ENCODE results near the gene TMCO4. TPM values are rescaled to one million over a fixed set of nuclear protein-coding genes. Genes with fewer than 3 reads are reported as not detected.

Gene TMCO4
- total RNA-seq, 1 donor from 2014 or later, result 12.1 TPM

DNA sequence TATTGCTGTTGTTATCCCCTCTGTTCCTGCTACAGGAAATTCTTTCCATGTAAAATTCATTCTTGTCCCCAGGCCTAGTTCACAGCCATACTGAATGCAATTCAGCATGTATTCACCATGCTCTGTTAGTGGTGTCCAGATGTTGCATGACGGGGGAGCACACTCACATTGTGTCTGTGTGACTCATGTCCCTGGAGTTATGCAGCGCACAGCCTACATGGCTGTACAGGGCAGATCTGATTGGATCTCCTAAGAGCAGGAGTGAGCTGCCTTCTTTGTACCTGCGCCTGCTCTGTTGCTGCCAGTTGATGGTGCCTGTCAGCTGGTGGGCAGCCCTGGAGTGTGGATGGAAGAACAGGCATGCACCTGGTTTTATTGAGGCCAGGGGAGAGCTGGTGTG lies 117.5 kb downstream of the TMCO4 start:
- intact Hi-C loops (cut with micrococcal nuclease), result no loop called here
- H3K27ac Mint-ChIP-seq, result no peak overlapping the region
- peaks cover under 1% of the 10 kb centered on the region for H3K9me3 Mint-ChIP-seq
- no peak overlapping the region for H3K4me3 Mint-ChIP-seq
- peaks cover 2% of the 10 kb centered on the region for H3K27me3 Mint-ChIP-seq
- no peaks in the 10 kb centered on the region for H3K36me3 Mint-ChIP-seq (ENCODE audit: low read depth)
- no peak for DNase-seq
- no peaks in the 10 kb centered on the region for H3K4me1 Mint-ChIP-seq

GRCh38 chr1:19680644-19681043 lies 119.1 kb downstream of the TMCO4 start:
- H3K9me3 Mint-ChIP-seq, result no peaks in the 10 kb centered on the region
- no peak for DNase-seq
- H3K36me3 Mint-ChIP-seq (ENCODE audit: low read depth), result no peaks in the 10 kb centered on the region
- H3K27me3 Mint-ChIP-seq, result peaks cover 3% of the 10 kb centered on the region
- intact Hi-C loops (cut with micrococcal nuclease), result no loop called here
- no peak overlapping the region for H3K4me3 Mint-ChIP-seq
- H3K27ac Mint-ChIP-seq, result no peak overlapping the region
- no peaks in the 10 kb centered on the region for H3K4me1 Mint-ChIP-seq

DNA sequence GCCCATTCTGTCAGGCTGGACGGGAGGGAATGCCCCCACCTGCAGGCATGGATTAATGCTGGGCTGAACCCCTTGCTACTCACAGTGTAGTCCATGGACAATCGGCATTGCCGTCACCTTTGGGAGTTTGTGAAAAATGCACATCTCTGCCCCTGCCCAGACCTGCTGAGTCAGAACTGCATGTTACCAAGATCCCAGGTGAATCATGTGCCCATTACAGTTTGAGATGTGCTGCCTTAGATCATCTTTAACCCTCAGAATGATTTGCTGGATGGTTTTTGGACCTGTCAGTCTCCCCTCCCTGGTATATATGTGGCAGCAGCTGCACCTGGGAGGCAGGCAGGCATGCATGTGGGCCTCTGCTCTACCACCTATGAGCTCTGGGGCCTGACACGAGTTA lies 120.0 kb downstream of the TMCO4 start:
- Mint-ChIP-seq H3K4me1 (no peaks in the 10 kb centered on the region), H3K27ac (no peak overlapping the region), H3K36me3 (ENCODE audit: low read depth) (no peaks in the 10 kb centered on the region), H3K9me3 (no peaks in the 10 kb centered on the region), H3K27me3 (peaks cover 6% of the 10 kb centered on the region), H3K4me3 (no peak overlapping the region)
- intact Hi-C loops (cut with micrococcal nuclease), result no loop called here
- no peak for DNase-seq

DNA sequence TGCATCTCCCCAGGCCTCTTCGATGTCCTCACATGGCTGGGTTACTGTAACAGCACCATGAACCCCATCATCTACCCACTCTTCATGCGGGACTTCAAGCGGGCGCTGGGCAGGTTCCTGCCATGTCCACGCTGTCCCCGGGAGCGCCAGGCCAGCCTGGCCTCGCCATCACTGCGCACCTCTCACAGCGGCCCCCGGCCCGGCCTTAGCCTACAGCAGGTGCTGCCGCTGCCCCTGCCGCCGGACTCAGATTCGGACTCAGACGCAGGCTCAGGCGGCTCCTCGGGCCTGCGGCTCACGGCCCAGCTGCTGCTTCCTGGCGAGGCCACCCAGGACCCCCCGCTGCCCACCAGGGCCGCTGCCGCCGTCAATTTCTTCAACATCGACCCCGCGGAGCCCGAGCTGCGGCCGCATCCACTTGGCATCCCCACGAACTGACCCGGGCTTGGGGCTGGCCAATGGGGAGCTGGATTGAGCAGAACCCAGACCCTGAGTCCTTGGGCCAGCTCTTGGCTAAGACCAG lies 120.7 kb downstream of the TMCO4 start:
- Mint-ChIP-seq H3K27ac (no peak overlapping the region), H3K27me3 (peaks cover 8% of the 10 kb centered on the region), H3K36me3 (ENCODE audit: low read depth) (no peaks in the 10 kb centered on the region), H3K4me1 (no peaks in the 10 kb centered on the region), H3K4me3 (no peak overlapping the region), H3K9me3 (no peaks in the 10 kb centered on the region)
- no peak for DNase-seq
- intact Hi-C loops (cut with micrococcal nuclease), result no loop called here

DNA sequence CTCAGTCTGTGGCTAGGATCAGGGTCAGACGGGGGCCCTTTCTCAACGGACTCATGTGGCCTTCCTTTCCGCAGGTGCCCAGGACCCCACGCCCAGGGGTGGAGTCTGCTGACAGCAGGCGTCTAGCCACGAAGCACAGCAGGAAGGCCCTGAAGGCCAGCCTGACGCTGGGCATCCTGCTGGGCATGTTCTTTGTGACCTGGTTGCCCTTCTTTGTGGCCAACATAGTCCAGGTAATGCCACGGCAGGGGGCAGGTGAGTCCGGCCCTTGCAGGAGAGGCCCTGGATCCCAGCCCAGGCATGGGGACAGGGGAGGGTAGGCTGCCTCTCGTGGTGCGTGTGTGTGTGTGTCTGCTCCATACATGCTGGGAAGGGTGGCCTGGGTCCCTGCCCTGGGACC lies 121.2 kb downstream of the TMCO4 start:
- H3K9me3 Mint-ChIP-seq, result no peaks in the 10 kb centered on the region
- H3K27me3 Mint-ChIP-seq, result peaks cover 8% of the 10 kb centered on the region
- DNase-seq, result no peak
- H3K4me1 Mint-ChIP-seq, result no peaks in the 10 kb centered on the region
- no peak overlapping the region for H3K4me3 Mint-ChIP-seq
- H3K36me3 Mint-ChIP-seq (ENCODE audit: low read depth), result no peaks in the 10 kb centered on the region
- H3K27ac Mint-ChIP-seq, result no peak overlapping the region
- intact Hi-C loops (cut with micrococcal nuclease), result no loop called here

GRCh38 chr1:19676438-19676922 lies 123.2 kb downstream of the TMCO4 start:
- peaks cover 14% of the 10 kb centered on the region for H3K27me3 Mint-ChIP-seq
- H3K36me3 Mint-ChIP-seq (ENCODE audit: low read depth), result no peaks in the 10 kb centered on the region
- intact Hi-C loops (cut with micrococcal nuclease), result no loop called here
- DNase-seq, result peak; percentile 76
- H3K4me3 Mint-ChIP-seq, result no peak overlapping the region
- no peaks in the 10 kb centered on the region for H3K4me1 Mint-ChIP-seq
- no peak overlapping the region for H3K27ac Mint-ChIP-seq
- no peaks in the 10 kb centered on the region for H3K9me3 Mint-ChIP-seq

DNA sequence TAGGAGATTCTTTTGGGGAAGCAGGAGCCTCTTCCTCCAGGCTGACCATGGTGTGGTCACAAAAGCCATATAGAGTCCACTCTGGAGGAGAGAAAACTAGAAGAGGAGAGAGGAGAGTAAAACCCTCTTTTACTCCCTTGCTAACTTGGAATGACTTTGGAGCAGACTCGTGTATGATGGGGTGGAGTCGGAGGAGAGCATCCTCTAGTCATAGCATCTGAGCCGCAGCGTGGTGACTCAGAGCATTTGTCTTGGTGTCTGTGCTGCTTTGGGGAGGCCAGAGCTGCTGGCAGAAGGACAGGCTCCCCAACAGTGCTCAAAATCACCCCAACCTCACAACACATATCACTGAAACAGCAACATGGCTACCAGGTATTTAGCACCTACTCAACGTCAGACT lies 123.9 kb downstream of the TMCO4 start:
- no peak overlapping the region for H3K4me3 Mint-ChIP-seq

DNA sequence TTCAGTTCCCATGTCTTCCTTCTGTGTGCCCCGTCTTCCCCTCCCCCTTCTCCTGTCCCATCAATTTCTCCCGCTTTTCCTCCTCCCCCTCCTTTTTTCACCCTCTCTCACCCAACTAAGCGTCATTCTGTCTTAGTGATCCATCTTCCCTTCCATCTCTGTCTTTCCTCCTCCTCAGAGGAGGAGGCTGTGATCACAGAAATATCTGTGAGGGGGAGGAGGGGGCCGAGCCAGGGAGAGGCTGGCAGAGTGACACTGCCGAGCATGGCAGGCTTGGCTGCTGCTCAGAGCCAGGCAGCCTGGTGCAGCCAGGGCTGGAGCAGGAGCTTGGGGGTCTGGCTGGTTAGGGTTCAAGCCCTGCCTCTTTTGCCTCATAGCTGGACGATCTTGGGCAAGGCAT lies 127.5 kb downstream of the TMCO4 start:
- no peak overlapping the region for H3K4me3 Mint-ChIP-seq
- no peaks in the 10 kb centered on the region for H3K9me3 Mint-ChIP-seq
- intact Hi-C loops (cut with micrococcal nuclease), result no loop called here
- peaks cover 35% of the 10 kb centered on the region for H3K27me3 Mint-ChIP-seq
- no peak for DNase-seq
- no peaks in the 10 kb centered on the region for H3K36me3 Mint-ChIP-seq (ENCODE audit: low read depth)
- no peaks in the 10 kb centered on the region for H3K4me1 Mint-ChIP-seq
- H3K27ac Mint-ChIP-seq, result no peak overlapping the region

More for the DNA sequence above, 123.9 kb downstream of the TMCO4 start:
- Mint-ChIP-seq H3K27ac (no peak overlapping the region), H3K9me3 (no peaks in the 10 kb centered on the region), H3K4me1 (no peaks in the 10 kb centered on the region), H3K27me3 (peaks cover 17% of the 10 kb centered on the region), H3K36me3 (ENCODE audit: low read depth) (no peaks in the 10 kb centered on the region)
- intact Hi-C loops (cut with micrococcal nuclease), result no loop called here
- DNase-seq, result no peak

DNA sequence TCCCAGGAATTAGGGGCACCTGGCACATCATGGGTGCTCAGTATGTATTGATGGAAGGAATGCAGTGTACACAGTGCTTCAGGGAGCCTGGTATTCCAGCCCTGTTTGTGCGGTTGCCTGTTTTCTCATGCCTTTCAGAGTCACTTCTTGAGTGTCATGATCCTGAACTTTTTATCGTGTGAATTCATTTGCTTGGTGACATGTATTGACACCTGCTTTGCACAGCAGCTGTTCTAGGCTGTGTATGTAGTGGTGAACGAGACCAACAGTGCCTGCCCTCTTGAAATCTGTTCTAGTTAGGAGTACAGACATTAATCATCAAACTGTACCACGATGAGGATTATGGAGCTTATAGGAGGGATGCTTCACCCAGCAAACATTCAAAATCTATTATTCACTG lies 128.9 kb downstream of the TMCO4 start:
- H3K27ac Mint-ChIP-seq, result no peak overlapping the region
- peaks cover 48% of the 10 kb centered on the region for H3K27me3 Mint-ChIP-seq
- H3K9me3 Mint-ChIP-seq, result no peaks in the 10 kb centered on the region
- H3K4me1 Mint-ChIP-seq, result peaks cover 4% of the 10 kb centered on the region
- peaks cover 4% of the 10 kb centered on the region for H3K36me3 Mint-ChIP-seq (ENCODE audit: low read depth)
- no peak for DNase-seq
- H3K4me3 Mint-ChIP-seq, result no peak overlapping the region
- intact Hi-C loops (cut with micrococcal nuclease), result no loop called here

- Mint-ChIP-seq H3K27me3 (peaks cover 51% of the 10 kb centered on the region), H3K4me3 (no peak overlapping the region), H3K4me1 (peaks cover 4% of the 10 kb centered on the region), H3K9me3 (no peaks in the 10 kb centered on the region), H3K36me3 (ENCODE audit: low read depth) (peaks cover 4% of the 10 kb centered on the region), H3K27ac (no peak overlapping the region)
- DNase-seq, result no peak
- intact Hi-C loops (cut with micrococcal nuclease), result no loop called here
Measured at GRCh38 chr1:19668888-19669287, 130.8 kb downstream of the TMCO4 start.

DNA sequence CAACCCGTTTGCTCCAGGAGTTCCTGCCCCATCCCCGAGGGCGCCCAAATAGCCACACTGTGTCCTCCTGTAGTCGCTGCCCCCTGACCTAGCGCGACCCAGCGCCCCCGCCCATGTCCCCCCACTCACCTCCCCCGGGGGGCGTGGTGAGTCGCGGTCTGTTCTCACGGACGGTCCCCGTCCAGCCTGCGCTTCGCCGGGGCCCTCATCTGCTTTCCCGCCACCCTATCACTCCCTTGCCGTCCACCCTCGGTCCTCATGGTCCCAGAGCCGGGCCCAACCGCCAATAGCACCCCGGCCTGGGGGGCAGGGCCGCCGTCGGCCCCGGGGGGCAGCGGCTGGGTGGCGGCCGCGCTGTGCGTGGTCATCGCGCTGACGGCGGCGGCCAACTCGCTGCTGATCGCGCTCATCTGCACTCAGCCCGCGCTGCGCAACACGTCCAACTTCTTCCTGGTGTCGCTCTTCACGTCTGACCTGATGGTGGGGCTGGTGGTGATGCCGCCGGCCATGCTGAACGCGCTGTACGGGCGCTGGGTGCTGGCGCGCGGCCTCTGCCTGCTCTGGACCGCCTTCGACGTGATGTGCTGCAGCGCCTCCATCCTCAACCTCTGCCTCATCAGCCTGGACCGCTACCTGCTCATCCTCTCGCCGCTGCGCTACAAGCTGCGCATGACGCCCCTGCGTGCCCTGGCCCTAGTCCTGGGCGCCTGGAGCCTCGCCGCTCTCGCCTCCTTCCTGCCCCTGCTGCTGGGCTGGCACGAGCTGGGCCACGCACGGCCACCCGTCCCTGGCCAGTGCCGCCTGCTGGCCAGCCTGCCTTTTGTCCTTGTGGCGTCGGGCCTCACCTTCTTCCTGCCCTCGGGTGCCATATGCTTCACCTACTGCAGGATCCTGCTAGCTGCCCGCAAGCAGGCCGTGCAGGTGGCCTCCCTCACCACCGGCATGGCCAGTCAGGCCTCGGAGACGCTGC lies 133.9 kb downstream of the TMCO4 start:
- intact Hi-C loops (cut with micrococcal nuclease), result no loop called here
- Mint-ChIP-seq H3K4me1 (peaks cover 4% of the 10 kb centered on the region), H3K27me3 (peaks cover 56% of the 10 kb centered on the region)

GRCh38 chr1:19665186-19665495 lies 134.6 kb downstream of the TMCO4 start:
- peaks cover 4% of the 10 kb centered on the region for H3K36me3 Mint-ChIP-seq (ENCODE audit: low read depth)

More for the DNA sequence above, 133.9 kb downstream of the TMCO4 start:
- Mint-ChIP-seq H3K4me3 (peak overlapping the region; percentile 67), H3K27ac (no peak overlapping the region), H3K36me3 (ENCODE audit: low read depth) (peaks cover 4% of the 10 kb centered on the region), H3K9me3 (no peaks in the 10 kb centered on the region)
- no peak for DNase-seq

GRCh38 chr1:19664453-19665185 lies 135.1 kb downstream of the TMCO4 start, which contains the start of gene HTR6:
TSS of gene HTR6 (plus strand) at chr1:19664875. CDS start at chr1:19665754, 879 bp downstream.
- H3K4me1 Mint-ChIP-seq, result peaks cover 10% of the 10 kb centered on the region
- no peaks in the 10 kb centered on the region for H3K9me3 Mint-ChIP-seq
- H3K36me3 Mint-ChIP-seq (ENCODE audit: low read depth), result peaks cover 4% of the 10 kb centered on the region
- peak; percentile 76 for DNase-seq
- peak within 1 kb of the TSS; percentile 44 for H3K4me3 Mint-ChIP-seq
- peaks cover 54% of the 10 kb centered on the region for H3K27me3 Mint-ChIP-seq
- intact Hi-C loops (cut with micrococcal nuclease), result no loop called here
- no peak within 1 kb of the TSS for H3K27ac Mint-ChIP-seq

More at GRCh38 chr1:19665186-19665495, 134.6 kb downstream of the TMCO4 start:
- Mint-ChIP-seq H3K4me1 (peaks cover 6% of the 10 kb centered on the region), H3K4me3 (peak overlapping the region; percentile 44), H3K9me3 (no peaks in the 10 kb centered on the region), H3K27ac (no peak overlapping the region), H3K27me3 (peaks cover 55% of the 10 kb centered on the region)
- intact Hi-C loops (cut with micrococcal nuclease), result no loop called here
- no peak for DNase-seq

DNA sequence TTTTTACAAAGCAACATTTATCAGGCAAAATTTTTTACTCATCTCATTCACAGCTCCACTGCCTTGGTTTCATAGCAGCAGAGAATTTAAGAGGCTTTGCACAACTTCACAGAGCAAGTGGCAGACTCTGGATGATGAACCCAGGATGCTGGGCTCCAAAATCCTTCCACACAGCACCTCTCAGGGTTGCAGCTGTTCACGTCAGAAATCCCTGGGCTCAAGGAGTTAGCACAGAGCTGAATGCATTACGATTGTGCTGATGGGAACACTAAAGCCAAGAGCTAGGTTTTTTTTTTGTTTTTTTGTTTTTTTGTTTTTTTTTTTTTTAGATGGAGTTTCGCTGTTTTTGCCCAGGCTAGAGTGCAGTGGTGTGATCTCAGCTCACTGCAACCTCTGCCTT lies 137.4 kb downstream of the TMCO4 start:
- no peak overlapping the region for H3K27ac Mint-ChIP-seq
- H3K4me3 Mint-ChIP-seq, result no peak overlapping the region
- DNase-seq, result no peak
- H3K4me1 Mint-ChIP-seq, result peaks cover 15% of the 10 kb centered on the region
- no peaks in the 10 kb centered on the region for H3K9me3 Mint-ChIP-seq
- intact Hi-C loops (cut with micrococcal nuclease), result loop anchor here (2.0 kb wide), 1 partner anchor 148 kb away; no protein-coding TSS in a partner anchor
- H3K36me3 Mint-ChIP-seq (ENCODE audit: low read depth), result peaks cover 6% of the 10 kb centered on the region
- H3K27me3 Mint-ChIP-seq, result peaks cover 39% of the 10 kb centered on the region
